H1 (cell line): Measurements from ENCODE around the gene NKAIN2. TPM values are rescaled to one million over a fixed set of nuclear protein-coding genes. Genes with fewer than 3 reads are reported as not detected.

Source experiments
- HDAC2 ChIP-seq, 2 experiments: fragments of 300-600 bp in 1 of 2; sonication (generic) in 1 of 2; IDR thresholded peaks; 2 replicates each; pipeline ENCODE4 v1.6.1; 2011 to 2012; ENCODE audit warnings: low read depth in 2 of 2, low read length in 2 of 2, mild to moderate bottlenecking in 2 of 2, moderate library complexity in 2 of 2, borderline replicate concordance in 1 of 2, inconsistent platforms in 1 of 2
- KDM5A ChIP-seq: fragments of 200-600 bp; IDR thresholded peaks from 2 replicates; pipeline ENCODE4 v1.7.1; 2012; ENCODE audit warnings: mild to moderate bottlenecking, low read length, inconsistent platforms, mixed read lengths
- SAP30 ChIP-seq: fragments of 300-600 bp; sonication (generic); IDR thresholded peaks from 2 replicates; pipeline ENCODE4 v1.7.1; 2012; ENCODE audit warnings: low read length, moderate library complexity, mild to moderate bottlenecking, inconsistent platforms; ENCODE audit not compliant: insufficient read depth, insufficient replicate concordance
- SP1 ChIP-seq: IDR thresholded peaks from 2 replicates; pipeline ENCODE4 v1.6.1; 2011; ENCODE audit warnings: low read depth, low read length
- SUZ12 ChIP-seq: fragments of 200-600 bp; sonication (generic); IDR thresholded peaks from 2 replicates; pipeline ENCODE4 v1.6.1; 2012; ENCODE audit warnings: mild to moderate bottlenecking, inconsistent platforms, low read length, moderate library complexity, mixed read lengths
- TCF12 ChIP-seq: IDR thresholded peaks from 2 replicates; pipeline ENCODE4 v1.6.1; 2011; ENCODE audit warnings: low read depth, mild to moderate bottlenecking, low read length
- TEAD4 ChIP-seq: IDR thresholded peaks from 2 replicates; pipeline ENCODE4 v1.6.1; 2012; ENCODE audit warnings: low read depth, low read length, inconsistent platforms, mixed read lengths
- polyA plus RNA-seq, 7 experiments: library from polyadenylated mRNA; depleted of rRNA in 3 of 7; stranded (reverse) in 5 of 7; unstranded in 2 of 7; fragments of >200 nt in 5 of 7; fragments of 200-250 nt in 2 of 7; gene quantifications; 1 replicate in 5 of 7; 2 replicates in 1 of 7; 4 replicates in 1 of 7; pipeline versions ENCODE4 v1.2.1 to v1.2.3, GENCODE V29; 2011 to 2013; ENCODE audit warnings: missing spikeins in 2 of 7, mixed read lengths in 2 of 7
- total RNA-seq: library from RNA; stranded (reverse); fragmentation: NEBNext Ultra II Directional; extraction: Animal tissue kit (Norgen Biotek cat#: 25700); gene quantifications from 2 replicates; pipeline ENCODE4 v1.2.1, GENCODE V29; 2021

NKAIN2 gene
- total and polyA plus RNA-seq, 2 of the 8 experiments (the other 6 are each of a cell fraction or from before 2014, with no cell fraction given), result 0.20 to 0.34 TPM

GRCh38 chr6:123770247-123770949, 33.3 kb upstream of the NKAIN2 start (continued):
- no peak for TF ChIP-seq SAP30
- no peak for TF ChIP-seq HDAC2 (IDR thresholded peaks at IDR 0.05; ENCODE audit: borderline replicate concordance in 1 of 2, low read depth in 2 of 2, low read length in 2 of 2)
- TF ChIP-seq SUZ12, result no peak
- no peak for TF ChIP-seq SP1
- no peak for TF ChIP-seq KDM5A
- no peak for TF ChIP-seq TCF12
- TF ChIP-seq TEAD4, result no peak
